HCT116 (cell line): ENCODE results near the gene UGT3A2. TPM values are rescaled to one million over a fixed set of nuclear protein-coding genes. Genes with fewer than 3 reads are reported as not detected.

Experiments used
- total RNA-seq: library from RNA; stranded (reverse); gene quantifications from one replicate; pipeline ENCODE4 v1.2.1, GENCODE V29; 2021; ENCODE audit not compliant: unreplicated experiment

Gene UGT3A2
- total RNA-seq, 1 experiment from 2014 or later = not detected

Other genes with a start within 250 kb of the UGT3A2 start
- 0.98 TPM for gene IL7R, start 210.0 kb downstream of the UGT3A2 start, total RNA-seq
- not detected for gene CAPSL, start 128.3 kb downstream of the UGT3A2 start, total RNA-seq
- not detected for gene UGT3A1, start 75.5 kb downstream of the UGT3A2 start, total RNA-seq
- 1.1 TPM for gene LMBRD2, start 85.0 kb upstream of the UGT3A2 start, total RNA-seq
- gene SKP2, start 85.2 kb upstream of the UGT3A2 start, total RNA-seq = 44.3 TPM
- gene NADK2, start 175.0 kb upstream of the UGT3A2 start, total RNA-seq = 21.2 TPM
- not detected for gene RANBP3L, start 235.0 kb upstream of the UGT3A2 start, total RNA-seq